GM18909 (cell line): ENCODE data around the gene DSE.
A peak's percentile ranks its signal among the peaks of the same experiment; 100 is the strongest.
"Not testable (repeated sequence)": the region's sequence is repeated elsewhere in the genome, so short reads cannot be mapped to it uniquely, and the experiment has no call there.

ENCODE experiments used
- ATAC-seq: cut with Tn5 transposase; IDR thresholded peaks from one replicate; pipeline ENCODE4 v1.9.1; 2021; ENCODE audit warnings: mild to moderate bottlenecking; ENCODE audit not compliant: unreplicated experiment, poor library complexity

The DSE gene

GRCh38 chr6:116370760-116371119 lies at the start of gene DSE:
Gene DSE, plus strand, starts transcription at chr6:116370947. Its CDS starts 28,304 bp downstream, at chr6:116399251.
- ATAC-seq: peak; percentile 79

DNA sequence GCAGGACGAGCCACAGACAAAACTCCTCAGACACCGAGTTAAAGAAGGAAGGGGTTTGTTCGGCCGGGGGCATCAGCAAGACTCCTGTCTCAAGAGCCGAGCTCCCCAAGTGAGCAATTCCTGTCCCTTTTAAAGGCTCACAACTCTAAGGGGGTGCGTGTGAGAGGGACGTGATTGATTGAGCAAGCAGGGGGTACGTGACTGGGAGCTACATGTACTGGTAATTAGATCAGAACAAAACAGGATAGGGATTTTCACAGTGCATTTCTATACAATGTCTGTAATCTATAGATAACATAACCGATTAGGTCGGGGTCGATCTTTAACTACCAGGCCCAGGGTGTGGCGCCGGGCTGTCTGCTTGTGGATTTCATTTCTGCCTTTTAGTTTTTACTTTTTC lies 48.8 kb upstream of the DSE start:
- not testable (repeated sequence) for ATAC-seq

DNA sequence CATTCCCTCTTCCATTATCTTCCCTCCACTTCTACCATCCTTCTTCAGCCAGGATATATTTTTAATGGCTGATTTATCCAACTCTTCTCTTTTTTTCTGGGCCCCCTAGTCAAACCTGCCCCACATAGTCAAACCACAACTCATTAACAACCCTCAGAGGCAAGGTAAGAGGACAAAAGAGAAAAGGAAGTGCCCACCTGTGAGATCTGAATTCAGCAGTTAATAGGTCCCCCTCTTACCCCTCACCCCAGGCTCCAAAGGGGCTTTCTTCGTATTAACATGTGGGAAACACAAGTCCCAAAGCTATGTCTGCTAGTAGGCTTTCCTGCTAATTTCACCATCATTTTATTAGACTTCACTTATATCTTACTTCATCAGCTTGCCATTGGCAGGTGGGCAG lies 46.9 kb upstream of the DSE start:
- no peak for ATAC-seq

- ATAC-seq: not testable (repeated sequence)
These were observed 45.1 kb upstream of the DSE start for GRCh38 chr6:116325634-116326132.

DNA sequence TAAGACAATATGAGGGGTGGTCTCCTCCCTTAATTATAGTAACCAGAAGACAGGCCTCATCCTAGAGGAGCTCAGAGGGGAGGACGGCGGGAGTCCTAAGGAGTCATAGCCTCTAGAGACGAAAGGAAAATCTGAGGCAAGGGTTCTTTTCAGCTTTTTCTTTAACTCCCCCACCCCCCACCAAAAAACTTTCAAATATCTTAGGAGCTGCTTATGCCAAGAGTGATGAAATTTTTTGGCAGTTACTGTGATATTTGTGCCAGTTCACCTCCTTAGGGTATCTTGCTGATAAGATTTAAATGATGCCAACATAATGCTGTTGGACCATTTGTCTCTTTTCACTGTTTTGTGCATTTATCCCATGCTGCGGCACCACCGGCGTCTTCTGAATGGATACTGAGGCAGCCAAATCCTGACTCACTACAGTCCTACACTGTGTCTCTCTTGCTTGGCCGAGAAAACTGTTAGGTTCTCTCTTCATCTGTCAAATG lies 44.5 kb upstream of the DSE start:
- no peak for ATAC-seq

GRCh38 chr6:116326996-116327395 lies 43.8 kb upstream of the DSE start:
- ATAC-seq: no peak

DNA sequence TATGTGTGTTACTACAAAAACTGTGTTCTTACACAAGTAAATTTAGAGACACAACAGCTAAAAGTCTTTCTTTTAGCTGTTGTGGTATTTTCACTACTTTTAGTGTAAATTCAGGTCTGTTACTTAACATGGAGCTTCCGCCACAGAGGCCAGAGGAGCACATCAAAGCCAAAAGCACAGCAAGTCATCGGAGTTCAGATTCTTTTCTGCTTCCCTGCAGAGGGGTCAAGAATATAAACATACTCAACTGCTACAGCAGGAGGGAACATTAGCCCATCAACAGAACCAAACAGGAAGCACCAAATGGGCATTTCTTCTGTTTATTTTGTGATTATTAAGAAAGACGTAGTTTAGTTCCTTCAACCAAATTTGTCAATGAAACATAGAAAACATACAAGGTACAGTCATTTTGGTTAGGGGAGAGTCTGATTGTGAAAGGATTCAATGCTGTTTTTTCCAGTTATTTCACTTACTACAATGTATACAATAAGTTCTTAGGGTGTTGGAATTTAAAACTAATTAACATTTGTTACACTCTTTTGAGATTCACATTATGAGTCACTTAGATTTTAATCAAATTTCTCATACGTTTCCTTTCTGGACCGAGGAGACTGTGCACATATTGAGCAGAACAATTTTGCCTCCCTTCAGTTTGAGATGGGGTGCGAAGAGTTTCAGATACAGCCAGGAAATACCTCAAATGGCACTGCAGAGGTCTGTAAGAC lies 42.8 kb upstream of the DSE start:
- no peak for ATAC-seq

DNA sequence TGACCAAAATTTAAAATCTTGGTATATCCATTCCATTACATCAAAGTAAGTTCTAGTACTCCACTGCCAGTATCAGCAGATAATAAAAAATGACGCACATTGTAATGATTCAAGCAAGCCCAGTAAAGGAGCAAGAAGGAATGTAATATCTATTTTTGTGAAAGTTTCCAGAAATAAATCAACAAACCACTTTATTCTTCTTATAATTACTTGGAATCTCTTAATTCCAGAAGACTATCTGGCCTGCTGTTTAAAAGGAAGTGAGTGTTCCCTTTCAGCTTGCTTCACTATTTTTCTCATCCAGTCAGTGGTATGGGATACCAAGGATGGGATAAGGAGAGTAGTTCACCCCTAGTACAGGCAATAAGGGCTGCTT lies 42.2 kb upstream of the DSE start:
- no peak for ATAC-seq

- ATAC-seq: no peak
These were observed 41.6 kb upstream of the DSE start for GRCh38 chr6:116329156-116329555.

GRCh38 chr6:116330511-116330910 lies 40.2 kb upstream of the DSE start:
- ATAC-seq: no peak

DNA sequence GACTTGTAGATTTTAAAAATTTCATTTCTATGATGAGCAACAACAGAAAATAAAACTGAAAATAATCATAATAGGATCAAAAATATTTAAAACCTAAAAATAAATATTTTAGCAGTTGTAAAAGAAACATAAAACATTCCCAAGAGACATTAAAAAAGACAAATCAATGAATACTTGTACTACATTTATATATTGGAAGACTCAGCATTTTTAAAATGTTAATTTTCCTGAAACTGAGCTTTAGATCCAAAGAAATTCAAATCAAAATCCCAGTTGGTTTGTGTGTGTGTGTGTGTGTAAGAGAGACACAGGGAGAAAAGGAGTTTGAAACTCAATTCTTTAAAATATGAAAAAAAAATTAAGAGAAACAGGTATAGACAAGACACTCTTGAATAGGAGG lies 38.7 kb upstream of the DSE start:
- ATAC-seq: no peak

GRCh38 chr6:116334638-116335409 lies 35.9 kb upstream of the DSE start:
- not testable (repeated sequence) for ATAC-seq

DNA sequence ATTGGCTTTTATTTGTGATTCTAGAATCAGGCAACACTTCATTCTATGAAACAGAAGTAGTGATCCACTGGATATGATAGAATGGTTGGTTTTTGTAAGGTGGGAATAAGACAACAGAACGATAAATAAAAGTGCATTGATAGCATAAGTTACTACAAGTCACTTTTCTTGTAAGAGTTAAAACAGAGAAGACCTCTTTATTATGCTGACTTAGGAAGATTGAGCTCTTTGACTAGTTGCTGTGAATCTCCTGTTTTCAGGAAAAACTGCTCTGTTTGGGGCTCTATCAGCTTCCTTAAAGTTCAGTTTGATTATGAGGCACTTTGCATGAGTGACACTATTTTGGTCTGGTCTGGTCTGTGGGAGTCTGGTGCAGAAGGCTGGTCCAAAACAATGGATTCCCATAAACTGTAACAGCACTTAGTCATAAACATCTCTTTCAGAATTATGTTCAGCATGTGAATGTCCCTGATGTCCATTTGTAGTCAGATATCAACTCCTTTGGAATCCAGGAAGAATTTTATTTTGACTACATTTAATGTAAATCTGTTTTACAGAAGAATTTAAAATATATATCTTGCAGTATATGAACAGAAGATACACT lies 35.0 kb upstream of the DSE start:
- no peak for ATAC-seq

GRCh38 chr6:116338943-116339342 lies 31.8 kb upstream of the DSE start:
- no peak for ATAC-seq

GRCh38 chr6:116340625-116341024 lies 30.1 kb upstream of the DSE start:
- ATAC-seq: not testable (repeated sequence)

- ATAC-seq: no peak
These were observed 21.5 kb upstream of the DSE start for GRCh38 chr6:116349216-116349615.

DNA sequence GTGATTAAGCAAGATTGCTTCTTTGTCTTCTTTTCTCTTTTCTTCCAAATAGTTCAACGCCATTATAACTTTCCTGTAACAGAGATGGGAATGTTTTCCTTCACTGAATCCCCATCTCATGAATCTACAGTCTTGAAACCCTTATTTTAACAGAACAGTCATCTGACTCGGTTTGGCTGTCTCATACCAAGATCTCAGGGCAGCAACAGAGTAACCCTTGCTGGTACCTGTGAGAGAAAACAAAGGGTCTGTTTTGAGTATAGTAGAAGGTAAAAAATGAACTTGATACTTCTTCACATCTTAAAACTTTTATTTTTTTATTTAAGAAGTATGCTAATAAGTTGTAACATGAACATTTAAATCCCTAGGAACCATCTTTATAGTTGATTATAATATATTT lies 19.6 kb upstream of the DSE start:
- ATAC-seq: no peak

- peak; percentile 82 for ATAC-seq
These were observed 18.0 kb upstream of the DSE start for GRCh38 chr6:116352515-116353471.

- no peak for ATAC-seq
These were observed 16.5 kb upstream of the DSE start for GRCh38 chr6:116354236-116354635.

GRCh38 chr6:116355796-116356195 lies 15.0 kb upstream of the DSE start:
- no peak for ATAC-seq
